HG02642 (cell line): ENCODE results near the gene ARHGEF1.

ENCODE experiments used
- ATAC-seq: cut with Tn5 transposase; IDR thresholded peaks from one replicate; pipeline ENCODE4 v1.9.1; 2021; ENCODE audit warnings: mild to moderate bottlenecking; ENCODE audit not compliant: unreplicated experiment, poor library complexity

ARHGEF1 gene

GRCh38 chr19:41882568-41883462 is at the start of gene ARHGEF1:
ARHGEF1 (plus strand) TSS chr19:41883184; CDS start chr19:41888083, 4,899 bp downstream.
- no peak for ATAC-seq

GRCh38 chr19:41837981-41838708 is 44.8 kb upstream of the ARHGEF1 start:
- ATAC-seq, result no peak

- ATAC-seq, result no peak
Observed at GRCh38 chr19:41839211-41839610, 43.8 kb upstream of the ARHGEF1 start.

GRCh38 chr19:41843371-41843770 is 39.6 kb upstream of the ARHGEF1 start:
- ATAC-seq, result no peak

- ATAC-seq, result no peak
Observed at GRCh38 chr19:41844601-41845000, 38.4 kb upstream of the ARHGEF1 start, which contains the start of gene LYPD4. LYPD4 (minus strand) TSS chr19:41844683; CDS start chr19:41839285, 5,398 bp downstream.

GRCh38 chr19:41845001-41845050 is 38.2 kb upstream of the ARHGEF1 start, which contains the start of gene DMRTC2:
DMRTC2 (plus strand) TSS chr19:41845042; CDS start chr19:41847429, 2,387 bp downstream.
- ATAC-seq, result no peak

GRCh38 chr19:41845051-41845590 is 37.9 kb upstream of the ARHGEF1 start:
- no peak for ATAC-seq

GRCh38 chr19:41847351-41848105 is 35.5 kb upstream of the ARHGEF1 start:
- ATAC-seq, result no peak

GRCh38 chr19:41848666-41849065 is 34.3 kb upstream of the ARHGEF1 start:
- no peak for ATAC-seq

GRCh38 chr19:41849067-41849466 is 33.9 kb upstream of the ARHGEF1 start:
- no peak for ATAC-seq

- ATAC-seq, result no peak
Observed at GRCh38 chr19:41850381-41850780, 32.6 kb upstream of the ARHGEF1 start.

GRCh38 chr19:41851456-41851855 is 31.5 kb upstream of the ARHGEF1 start:
- ATAC-seq, result no peak

GRCh38 chr19:41853344-41853743 is 29.6 kb upstream of the ARHGEF1 start:
- ATAC-seq, result no peak

GRCh38 chr19:41853768-41854167 is 29.2 kb upstream of the ARHGEF1 start:
- no peak for ATAC-seq

- ATAC-seq, result no peak
Observed at GRCh38 chr19:41859213-41859617, 23.8 kb upstream of the ARHGEF1 start.

GRCh38 chr19:41859618-41860418 is 23.2 kb upstream of the ARHGEF1 start, which contains the start of gene RPS19:
RPS19 (plus strand) TSS chr19:41860255; CDS start chr19:41860775, 520 bp downstream.
- peak; percentile 84 for ATAC-seq

GRCh38 chr19:41860419-41861115 is 22.4 kb upstream of the ARHGEF1 start:
- ATAC-seq, result no peak

GRCh38 chr19:41861116-41861768 is 21.7 kb upstream of the ARHGEF1 start:
- ATAC-seq, result no peak

GRCh38 chr19:41861846-41862245 is 21.1 kb upstream of the ARHGEF1 start:
- ATAC-seq, result no peak
